ACHN (cell line): ENCODE results near the gene MMP7.

Experiments
- DNase-seq: peaks from one replicate; pipeline ENCODE4 v3.0.0-alpha.2; 2015
- in situ Hi-C: cut with HindIII; loops from 2 replicates; pipeline ENCODE4 v1.10.0; 2017; ENCODE audit warnings: low sequenced_read_pairs, low pct_ligation_motif_present, low pct_unique_long_range_greater_than_20kb

MMP7 gene

GRCh38 chr11:102546427-102546826 lies 15.9 kb upstream of the MMP7 start:
- in situ Hi-C loops, result no loop called here
- DNase-seq, result no peak

- in situ Hi-C loops, result no loop called here
- DNase-seq, result no peak
These were observed 15.2 kb upstream of the MMP7 start for GRCh38 chr11:102545701-102546100.

GRCh38 chr11:102544594-102544993 lies 14.0 kb upstream of the MMP7 start:
- in situ Hi-C loops, result no loop called here
- no peak for DNase-seq

GRCh38 chr11:102539567-102539966 lies 9.0 kb upstream of the MMP7 start:
- no peak for DNase-seq
- in situ Hi-C loops, result no loop called here

GRCh38 chr11:102538932-102539331 lies 8.4 kb upstream of the MMP7 start:
- in situ Hi-C loops, result no loop called here
- no peak for DNase-seq

- no peak for DNase-seq
- in situ Hi-C loops, result no loop called here
These were observed 3.8 kb upstream of the MMP7 start for GRCh38 chr11:102534261-102534872.

GRCh38 chr11:102528618-102529017 lies 1.9 kb downstream of the MMP7 start:
- in situ Hi-C loops, result no loop called here
- no peak for DNase-seq

GRCh38 chr11:102527684-102528083 lies 2.9 kb downstream of the MMP7 start:
- in situ Hi-C loops, result no loop called here
- peak; percentile 4 for DNase-seq

GRCh38 chr11:102527041-102527440 lies 3.5 kb downstream of the MMP7 start:
- in situ Hi-C loops, result no loop called here
- no peak for DNase-seq

- in situ Hi-C loops, result no loop called here
- no peak for DNase-seq
These were observed 6.7 kb downstream of the MMP7 start for GRCh38 chr11:102523887-102524286.

- in situ Hi-C loops, result no loop called here
- no peak for DNase-seq
These were observed 7.4 kb downstream of the MMP7 start for GRCh38 chr11:102523189-102523570.

GRCh38 chr11:102522312-102523188 lies 8.0 kb downstream of the MMP7 start:
- in situ Hi-C loops, result no loop called here
- no peak for DNase-seq

GRCh38 chr11:102521121-102521520 lies 9.4 kb downstream of the MMP7 start:
- in situ Hi-C loops, result no loop called here
- DNase-seq, result no peak

GRCh38 chr11:102520514-102520913 lies 10.0 kb downstream of the MMP7 start:
- in situ Hi-C loops, result no loop called here
- DNase-seq, result no peak

- DNase-seq, result no peak
- in situ Hi-C loops, result no loop called here
These were observed 12.1 kb downstream of the MMP7 start for GRCh38 chr11:102518296-102519094.

GRCh38 chr11:102517670-102518069 lies 12.9 kb downstream of the MMP7 start:
- DNase-seq, result peak; percentile 39
- in situ Hi-C loops, result no loop called here

- DNase-seq, result no peak
- in situ Hi-C loops, result no loop called here
These were observed 14.4 kb downstream of the MMP7 start for GRCh38 chr11:102516179-102516578.

GRCh38 chr11:102513869-102514268 lies 16.7 kb downstream of the MMP7 start:
- in situ Hi-C loops, result no loop called here
- no peak for DNase-seq

GRCh38 chr11:102510439-102511135 lies 20.0 kb downstream of the MMP7 start:
- in situ Hi-C loops, result no loop called here
- DNase-seq, result no peak
